Measurements from ENCODE around the gene SLC66A3. TPM values are rescaled to one million over a fixed set of nuclear protein-coding genes. Genes with fewer than 3 reads are reported as not detected.

Gene SLC66A3
- total and polyA plus RNA-seq, 2 donors (not counting 1 experiment from before 2014, with no cell fraction given): 23.7 to 32.4 TPM

- Mint-ChIP-seq H3K4me1 (peaks cover 36% of the 10 kb centered on the region), H3K9me3 (ENCODE audit: insufficient read depth) (no peaks in the 10 kb centered on the region), H3K27ac (peak overlapping the region; percentile 20), H3K27me3 (peaks cover 15% of the 10 kb centered on the region), H3K4me3 (peak overlapping the region; percentile 23)
- H3K9me3 ChIP-seq (ENCODE audit: control extremely low read depth in 1 of 3, control insufficient read depth in 2 of 3, insufficient read depth in 1 of 3, low read length in 2 of 3): no peaks in the 10 kb centered on the region
- WGBS (ENCODE audit: insufficient coverage): 96% methylated on average over 20 of the region's 20 CpGs
- TF ChIP-seq EZH2 (IDR thresholded peaks at IDR 0.05; ENCODE audit: borderline replicate concordance, insufficient read depth, low read depth, low read length, poor library complexity, severe bottlenecking) (no peak), CTCF (IDR thresholded peaks at IDR 0.05) (no peak)
- DNase-seq (no peak), ATAC-seq (ENCODE audit: low read depth) (no peak)
- H2AFZ ChIP-seq (ENCODE audit: insufficient read depth, low read depth, low read length, poor library complexity, severe bottlenecking): no peak overlapping the region
- ChIA-PET POLR2A (interaction anchor here (0.6 kb wide), 1 partner anchor 335 kb away, joined by 4 read pairs; the partner anchor contains the start of gene E2F6), CTCF (interaction anchor here (0.7 to 6.3 kb wide), 16 partner anchors 11 to 451 kb away, joined by 3 to 59 read pairs (median 13); partner anchors contain the start of genes E2F6 and SLC66A3)
- no peak overlapping the region for H3K4me3 ChIP-seq (ENCODE audit: control extremely low read depth in 1 of 5, extremely low read depth in 1 of 5, insufficient read depth in 1 of 5, low read depth in 2 of 5, low read length in 4 of 5)
- H4K20me1 ChIP-seq (ENCODE audit: control insufficient read depth, insufficient read depth, low read length, poor library complexity, severe bottlenecking): no peaks in the 10 kb centered on the region
- peaks cover 24 to 38% of the 10 kb centered on the region in 2 donors for H3K4me1 ChIP-seq (ENCODE audit: control insufficient read depth in 2 of 2, insufficient read depth in 2 of 2, low read length in 2 of 2)
- no peak overlapping the region for H3K9ac ChIP-seq (ENCODE audit: low read length)
- no peaks in the 10 kb centered on the region for H3K36me3 ChIP-seq (replicated peaks in 1 of 2; ENCODE audit: control extremely low read depth in 1 of 2, control insufficient read depth in 1 of 2, extremely low read depth in 1 of 2, insufficient read depth in 2 of 2, low read length in 1 of 2)
- no peak overlapping the region for H3K4me2 ChIP-seq (replicated peaks; ENCODE audit: low read depth, low read length, poor library complexity, severe bottlenecking)
- intact Hi-C loops (cut with micrococcal nuclease): loop anchor here (2.0 to 5.0 kb wide), 2 partner anchors 66 to 299 kb away; no protein-coding TSS in a partner anchor
- no peaks in the 10 kb centered on the region for H3K79me2 ChIP-seq (ENCODE audit: control insufficient read depth, insufficient read depth, low read length)
- H3K27ac ChIP-seq (ENCODE audit: low read length in 2 of 2): no peak overlapping the region
- peaks cover 0 to 13% (median 2%) of the 10 kb centered on the region in 4 experiments for H3K27me3 ChIP-seq (replicated peaks in 1 of 4; ENCODE audit: control extremely low read depth in 1 of 4, control insufficient read depth in 3 of 4, insufficient read depth in 4 of 4, low read length in 3 of 4)
Observed at GRCh38 chr2:11131166-11131920, 23.9 kb upstream of the SLC66A3 start.

All from B cell (primary cell).